Measurements from ENCODE around the gene FILIP1L.

The FILIP1L gene

GRCh38 chr3:99955773-99956562 is 158.3 kb downstream of the FILIP1L start:
- H3K36me3 ChIP-seq (ENCODE audit: control insufficient read depth, insufficient read depth, low read length): no peaks in the 10 kb centered on the region
- no peak overlapping the region for H3K4me3 ChIP-seq (ENCODE audit: insufficient read depth, low read depth, low read length)
- no peaks in the 10 kb centered on the region for H3K27me3 ChIP-seq (ENCODE audit: control insufficient read depth, insufficient read depth, low read length, poor library complexity, severe bottlenecking)
- H3K4me1 ChIP-seq (ENCODE audit: control insufficient read depth, insufficient read depth, low read length): no peaks in the 10 kb centered on the region
- no peak overlapping the region for H3K27ac ChIP-seq (ENCODE audit: insufficient read depth, low read depth, low read length, poor library complexity, severe bottlenecking)
- 92 to 93% methylated on average over 10 of the region's 10 CpGs for WGBS, 2 experiments
- no peaks in the 10 kb centered on the region for H3K9me3 ChIP-seq (ENCODE audit: control insufficient read depth, low read length)

- WGBS, 2 experiments: 95 to 100% methylated on average over 3 to 4 of the region's 4 CpGs
- Histone ChIP-seq H3K4me1 (ENCODE audit: control insufficient read depth, insufficient read depth, low read length) (no peaks in the 10 kb centered on the region), H3K4me3 (ENCODE audit: insufficient read depth, low read depth, low read length) (no peak overlapping the region), H3K27me3 (ENCODE audit: control insufficient read depth, insufficient read depth, low read length, poor library complexity, severe bottlenecking) (no peaks in the 10 kb centered on the region), H3K9me3 (ENCODE audit: control insufficient read depth, low read length) (no peaks in the 10 kb centered on the region), H3K36me3 (ENCODE audit: control insufficient read depth, insufficient read depth, low read length) (no peaks in the 10 kb centered on the region), H3K27ac (ENCODE audit: insufficient read depth, low read depth, low read length, poor library complexity, severe bottlenecking) (no peak overlapping the region)
These were observed 159.2 kb downstream of the FILIP1L start for GRCh38 chr3:99954914-99955644.

DNA sequence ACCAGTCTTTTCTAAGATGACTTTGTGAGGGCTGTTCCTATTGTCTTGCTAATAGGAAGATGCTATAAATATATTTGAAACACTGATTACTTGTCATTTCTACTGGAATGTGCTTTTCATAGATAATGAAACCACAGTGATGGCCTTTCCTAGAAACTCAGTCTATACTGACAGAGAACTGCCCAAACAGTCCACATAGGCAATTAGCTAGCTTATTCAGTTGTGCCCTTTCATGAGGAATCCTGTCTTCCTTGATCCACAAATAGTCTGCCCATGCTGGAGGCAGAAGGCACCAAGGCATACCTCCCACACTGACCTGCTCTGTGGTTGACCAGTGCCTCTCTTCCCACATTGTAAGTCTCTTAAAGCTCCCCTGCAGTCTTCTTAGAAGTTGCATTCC is 160.7 kb downstream of the FILIP1L start:
- no peaks in the 10 kb centered on the region for H3K36me3 ChIP-seq (ENCODE audit: control insufficient read depth, insufficient read depth, low read length)

GRCh38 chr3:99952306-99952705 is 162.0 kb downstream of the FILIP1L start:
- no peaks in the 10 kb centered on the region for H3K4me1 ChIP-seq (ENCODE audit: control insufficient read depth, insufficient read depth, low read length)
- H3K4me3 ChIP-seq (ENCODE audit: insufficient read depth, low read depth, low read length): no peak overlapping the region
- H3K27me3 ChIP-seq (ENCODE audit: control insufficient read depth, insufficient read depth, low read length, poor library complexity, severe bottlenecking): no peaks in the 10 kb centered on the region
- no peaks in the 10 kb centered on the region for H3K9me3 ChIP-seq (ENCODE audit: control insufficient read depth, low read length)
- WGBS, 2 experiments: 100% methylated on average over 1 of the region's 1 CpG
- H3K36me3 ChIP-seq (ENCODE audit: control insufficient read depth, insufficient read depth, low read length): no peaks in the 10 kb centered on the region
- H3K27ac ChIP-seq (ENCODE audit: insufficient read depth, low read depth, low read length, poor library complexity, severe bottlenecking): no peak overlapping the region

More for the DNA sequence above, 160.7 kb downstream of the FILIP1L start:
- Histone ChIP-seq H3K4me1 (ENCODE audit: control insufficient read depth, insufficient read depth, low read length) (no peaks in the 10 kb centered on the region), H3K27me3 (ENCODE audit: control insufficient read depth, insufficient read depth, low read length, poor library complexity, severe bottlenecking) (no peaks in the 10 kb centered on the region), H3K27ac (ENCODE audit: insufficient read depth, low read depth, low read length, poor library complexity, severe bottlenecking) (no peak overlapping the region), H3K4me3 (ENCODE audit: insufficient read depth, low read depth, low read length) (no peak overlapping the region), H3K9me3 (ENCODE audit: control insufficient read depth, low read length) (no peaks in the 10 kb centered on the region)

DNA sequence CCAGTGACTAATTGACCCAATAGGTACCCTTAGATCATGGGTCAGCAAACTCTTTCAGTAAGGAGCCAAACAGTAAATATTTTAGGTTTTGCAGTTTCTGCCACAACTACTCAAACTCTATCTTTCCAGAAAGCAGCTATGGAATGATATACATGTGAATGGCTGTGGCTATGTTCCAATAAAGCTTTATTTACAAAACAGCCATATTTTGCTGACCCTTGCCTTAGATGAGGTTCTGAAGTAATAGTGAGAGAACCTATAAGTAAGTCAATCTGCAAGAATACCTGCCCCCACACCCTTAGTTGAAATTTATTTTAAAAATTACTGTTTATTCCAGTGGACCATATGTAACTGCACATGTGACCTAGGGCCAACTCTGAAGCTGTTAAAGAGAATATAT is 162.6 kb downstream of the FILIP1L start:
- Histone ChIP-seq H3K9me3 (ENCODE audit: control insufficient read depth, low read length) (no peaks in the 10 kb centered on the region), H3K27me3 (ENCODE audit: control insufficient read depth, insufficient read depth, low read length, poor library complexity, severe bottlenecking) (no peaks in the 10 kb centered on the region), H3K4me3 (ENCODE audit: insufficient read depth, low read depth, low read length) (no peak overlapping the region), H3K27ac (ENCODE audit: insufficient read depth, low read depth, low read length, poor library complexity, severe bottlenecking) (no peak overlapping the region), H3K4me1 (ENCODE audit: control insufficient read depth, insufficient read depth, low read length) (no peaks in the 10 kb centered on the region), H3K36me3 (ENCODE audit: control insufficient read depth, insufficient read depth, low read length) (no peaks in the 10 kb centered on the region)

GRCh38 chr3:99950921-99951320 is 163.4 kb downstream of the FILIP1L start:
- Histone ChIP-seq H3K27ac (ENCODE audit: insufficient read depth, low read depth, low read length, poor library complexity, severe bottlenecking) (no peak overlapping the region), H3K27me3 (ENCODE audit: control insufficient read depth, insufficient read depth, low read length, poor library complexity, severe bottlenecking) (no peaks in the 10 kb centered on the region), H3K36me3 (ENCODE audit: control insufficient read depth, insufficient read depth, low read length) (no peaks in the 10 kb centered on the region), H3K4me1 (ENCODE audit: control insufficient read depth, insufficient read depth, low read length) (no peaks in the 10 kb centered on the region), H3K4me3 (ENCODE audit: insufficient read depth, low read depth, low read length) (no peak overlapping the region), H3K9me3 (ENCODE audit: control insufficient read depth, low read length) (no peaks in the 10 kb centered on the region)
- WGBS, 2 experiments: 67 to 78% methylated on average over 1 of the region's 1 CpG

GRCh38 chr3:99949956-99950670 is 164.2 kb downstream of the FILIP1L start:
- H3K27me3 ChIP-seq (ENCODE audit: control insufficient read depth, insufficient read depth, low read length, poor library complexity, severe bottlenecking): no peaks in the 10 kb centered on the region
- H3K4me1 ChIP-seq (ENCODE audit: control insufficient read depth, insufficient read depth, low read length): peaks cover 6% of the 10 kb centered on the region
- no peak overlapping the region for H3K4me3 ChIP-seq (ENCODE audit: insufficient read depth, low read depth, low read length)
- WGBS, 2 experiments: 98 to 100% methylated on average over 4 of the region's 5 CpGs
- no peaks in the 10 kb centered on the region for H3K36me3 ChIP-seq (ENCODE audit: control insufficient read depth, insufficient read depth, low read length)
- no peaks in the 10 kb centered on the region for H3K9me3 ChIP-seq (ENCODE audit: control insufficient read depth, low read length)
- H3K27ac ChIP-seq (ENCODE audit: insufficient read depth, low read depth, low read length, poor library complexity, severe bottlenecking): no peak overlapping the region

DNA sequence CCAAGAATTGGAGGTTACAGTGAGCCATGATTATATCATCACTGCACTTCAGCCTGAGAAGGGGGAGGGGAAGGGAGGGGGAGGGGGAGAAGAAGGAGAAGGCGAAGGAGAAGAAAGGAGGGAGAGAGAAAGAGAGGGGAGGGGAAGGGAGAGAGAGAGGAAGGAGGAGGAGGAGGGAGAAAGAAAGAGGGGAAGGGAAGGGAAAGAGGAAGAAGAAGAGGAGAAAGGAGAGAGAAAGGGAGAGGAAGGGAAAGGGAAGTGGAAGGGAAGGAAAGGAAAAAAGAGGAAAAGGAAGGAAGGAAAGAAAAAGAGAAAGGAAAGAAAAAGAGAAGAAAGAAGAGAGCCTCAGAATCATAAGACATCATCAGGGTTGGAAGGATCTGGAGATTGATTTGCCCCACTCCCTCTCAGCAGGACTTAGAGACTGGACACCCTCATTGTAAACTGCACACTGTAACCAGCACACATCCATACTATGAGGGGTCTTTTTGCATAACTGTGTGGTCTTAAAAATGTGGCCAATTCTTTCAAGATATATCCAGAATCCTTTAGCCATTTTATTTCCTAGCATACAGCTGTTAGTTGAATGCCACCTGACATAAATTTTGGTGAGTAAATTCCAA is 165.7 kb downstream of the FILIP1L start:
- 63 to 73% methylated on average over 1 of the region's 1 CpG for WGBS, 2 experiments
- H3K4me3 ChIP-seq (ENCODE audit: insufficient read depth, low read depth, low read length): no peak overlapping the region
- no peaks in the 10 kb centered on the region for H3K36me3 ChIP-seq (ENCODE audit: control insufficient read depth, insufficient read depth, low read length)
- H3K27me3 ChIP-seq (ENCODE audit: control insufficient read depth, insufficient read depth, low read length, poor library complexity, severe bottlenecking): no peaks in the 10 kb centered on the region
- peaks cover 12% of the 10 kb centered on the region for H3K4me1 ChIP-seq (ENCODE audit: control insufficient read depth, insufficient read depth, low read length)
- H3K27ac ChIP-seq (ENCODE audit: insufficient read depth, low read depth, low read length, poor library complexity, severe bottlenecking): no peak overlapping the region
- no peaks in the 10 kb centered on the region for H3K9me3 ChIP-seq (ENCODE audit: control insufficient read depth, low read length)

GRCh38 chr3:99947356-99947755 is 166.9 kb downstream of the FILIP1L start:
- no peaks in the 10 kb centered on the region for H3K27me3 ChIP-seq (ENCODE audit: control insufficient read depth, insufficient read depth, low read length, poor library complexity, severe bottlenecking)
- 96% methylated on average over 2 to 3 of the region's 3 CpGs for WGBS, 2 experiments

More at GRCh38 chr3:99947356-99947755, 166.9 kb downstream of the FILIP1L start:
- no peaks in the 10 kb centered on the region for H3K36me3 ChIP-seq (ENCODE audit: control insufficient read depth, insufficient read depth, low read length)
- no peaks in the 10 kb centered on the region for H3K9me3 ChIP-seq (ENCODE audit: control insufficient read depth, low read length)
- peaks cover 12% of the 10 kb centered on the region for H3K4me1 ChIP-seq (ENCODE audit: control insufficient read depth, insufficient read depth, low read length)
- H3K4me3 ChIP-seq (ENCODE audit: insufficient read depth, low read depth, low read length): no peak overlapping the region
- H3K27ac ChIP-seq (ENCODE audit: insufficient read depth, low read depth, low read length, poor library complexity, severe bottlenecking): no peak overlapping the region

Data from ectodermal cell (in vitro differentiated cells).